Pancreas (tissue), 10 donors: Measurements from ENCODE around the gene CAPN13. TPM values are rescaled to one million over a fixed set of nuclear protein-coding genes. Genes with fewer than 3 reads are reported as not detected.
A peak's percentile ranks its signal among the peaks of the same experiment; 100 is the strongest.

Experiments used
- ATAC-seq, 4 donors: fragments of 200-7000 bp; cut with Tn5 transposase; one replicate each; pipeline versions ENCODE4 v1.8.0 to v1.9.1; 2020; ENCODE audit warnings: mild to moderate bottlenecking in 4 of 4, moderate library complexity in 4 of 4
- DNase-seq, 6 donors: peaks; one replicate each; pipeline ENCODE4 v3.0.0-alpha.2; 2020
- FAIRE-seq: peaks from 2 replicates; lab custom pipeline; 2012; peaks lifted over from hg19 to GRCh38; lab: Jason Lieb, UNC
- H3K27ac ChIP-seq, 4 donors: fragments of 200-600 bp; sonication (generic); 1 replicate in 3 of 4; 2 replicates in 1 of 4; pipeline versions ENCODE4 v1.5.0 to v1.8.0; 2020
- H3K27me3 ChIP-seq, 4 donors: fragments of 200-600 bp; one replicate each; pipeline ENCODE4 v1.8.0; 2021
- H3K36me3 ChIP-seq, 3 donors: fragments of 200-600 bp; sonication (generic) in 1 of 3; one replicate each; pipeline versions ENCODE4 v1.5.0 to v1.8.0; 2020 to 2021
- H3K4me1 ChIP-seq, 3 donors: fragments of 200-600 bp; one replicate each; pipeline ENCODE4 v1.8.0; 2021
- H3K4me3 ChIP-seq, 4 donors: fragments of 200-600 bp; sonication (generic) in 2 of 4; one replicate each; pipeline versions ENCODE4 v1.5.0 to v1.8.0; 2020 to 2021
- H3K9me3 ChIP-seq, 4 donors: fragments of 200-600 bp; one replicate each; pipeline ENCODE4 v1.8.0; 2021
- WGBS, 2 donors: extraction: QIAGEN DNeasy Blood & Tissue Kit; methylation state at CpG; one replicate each; pipeline ENCODE4 v1.1.7; 2013; 5-methylcytosine and 5-hydroxymethylcytosine counted together
- intact Hi-C, 3 donors: fragments of 100-400 bp; cut with DNase I; formaldehyde crosslinking; loops; one replicate each; pipeline versions ENCODE4 v1.11.1 to v1.14.2; 2022
- polyA plus RNA-seq, 2 donors: library from polyadenylated mRNA; stranded (reverse); fragments of 200-250 nt; gene quantifications; one replicate each; pipeline ENCODE4 v1.2.3, GENCODE V29; 2013
- total RNA-seq, 6 donors: library from RNA; stranded (reverse); fragmentation: NEBNext Ultra II Directional in 4 of 6; extraction: Animal tissue kit (Norgen Biotek cat#: 25700) in 4 of 6; gene quantifications; one replicate each; pipeline versions ENCODE4 v1.2.1 to v1.2.4, GENCODE V29; 2021 to 2023
- TF ChIP-seq, protein P1 (sequence below), 4 donors: fragments of 200-600 bp; sonication (generic) in 3 of 4; IDR thresholded peaks; one replicate each; pipeline versions ENCODE4 v1.5.0 to v1.8.0; 2021; ENCODE audit warnings: antibody characterized with exemption in 4 of 4
- donor health status: healthy with polysubstance abuse.
- donor health status: DM: no; HTN: no; CAD: no; lungs with moderate emphysema.
- donor health status: DM: no; HTN: no; CAD: no.
- donor health status: control.
- donor health status: control.
- donor health status: Bipolar disorder and iron deficiency.
- donor health status: DM: yes; HTN: yes; CAD: no.
- donor health status: DM: no; HTN: no; CAD: no.
- donor health status: DM: no; HTN: no; CAD: no.
- donor health status: DM: yes; HTN: yes; CAD: no.

CAPN13 gene
- total and polyA plus RNA-seq, 8 donors = 2.7 to 18.3 (median 6.5) TPM

DNA sequence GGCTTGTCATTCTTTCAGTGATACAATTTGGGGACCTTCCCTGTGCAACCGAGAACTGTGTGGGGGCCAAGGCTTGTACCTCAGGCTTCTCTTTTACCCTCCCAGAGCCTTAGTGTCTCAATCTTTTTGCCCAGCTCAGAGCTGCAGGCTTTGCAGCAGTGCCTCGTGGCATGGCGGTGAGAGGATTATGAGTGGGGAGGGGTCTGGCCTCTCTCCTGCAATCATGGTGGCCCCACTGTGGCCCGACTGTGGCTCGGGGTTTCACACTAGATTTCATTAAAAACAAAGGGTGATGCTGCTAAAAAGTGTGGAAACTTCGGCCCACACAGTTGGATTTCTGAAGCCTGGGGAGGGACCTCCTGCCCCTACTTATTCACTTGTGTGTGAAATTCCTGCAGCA, 75.5 kb downstream of the CAPN13 start:
- no peaks in the 10 kb centered on the region for H3K27me3 ChIP-seq
- no peaks in the 10 kb centered on the region for H3K9me3 ChIP-seq
- 57 to 73% methylated on average over 6 of the region's 6 CpGs for WGBS, 2 donors
- TF ChIP-seq, protein P1, sequence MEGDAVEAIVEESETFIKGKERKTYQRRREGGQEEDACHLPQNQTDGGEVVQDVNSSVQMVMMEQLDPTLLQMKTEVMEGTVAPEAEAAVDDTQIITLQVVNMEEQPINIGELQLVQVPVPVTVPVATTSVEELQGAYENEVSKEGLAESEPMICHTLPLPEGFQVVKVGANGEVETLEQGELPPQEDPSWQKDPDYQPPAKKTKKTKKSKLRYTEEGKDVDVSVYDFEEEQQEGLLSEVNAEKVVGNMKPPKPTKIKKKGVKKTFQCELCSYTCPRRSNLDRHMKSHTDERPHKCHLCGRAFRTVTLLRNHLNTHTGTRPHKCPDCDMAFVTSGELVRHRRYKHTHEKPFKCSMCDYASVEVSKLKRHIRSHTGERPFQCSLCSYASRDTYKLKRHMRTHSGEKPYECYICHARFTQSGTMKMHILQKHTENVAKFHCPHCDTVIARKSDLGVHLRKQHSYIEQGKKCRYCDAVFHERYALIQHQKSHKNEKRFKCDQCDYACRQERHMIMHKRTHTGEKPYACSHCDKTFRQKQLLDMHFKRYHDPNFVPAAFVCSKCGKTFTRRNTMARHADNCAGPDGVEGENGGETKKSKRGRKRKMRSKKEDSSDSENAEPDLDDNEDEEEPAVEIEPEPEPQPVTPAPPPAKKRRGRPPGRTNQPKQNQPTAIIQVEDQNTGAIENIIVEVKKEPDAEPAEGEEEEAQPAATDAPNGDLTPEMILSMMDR (IDR thresholded peaks at IDR 0.05) = no peak
- ATAC-seq (no peak), DNase-seq (peak in 1 of 6 donors; percentile 18), FAIRE-seq (no peak)
- no peaks in the 10 kb centered on the region for H3K36me3 ChIP-seq
- no peaks in the 10 kb centered on the region for H3K4me1 ChIP-seq
- no peak overlapping the region for H3K27ac ChIP-seq
- H3K4me3 ChIP-seq = no peak overlapping the region
- intact Hi-C loops = no loop called here

DNA sequence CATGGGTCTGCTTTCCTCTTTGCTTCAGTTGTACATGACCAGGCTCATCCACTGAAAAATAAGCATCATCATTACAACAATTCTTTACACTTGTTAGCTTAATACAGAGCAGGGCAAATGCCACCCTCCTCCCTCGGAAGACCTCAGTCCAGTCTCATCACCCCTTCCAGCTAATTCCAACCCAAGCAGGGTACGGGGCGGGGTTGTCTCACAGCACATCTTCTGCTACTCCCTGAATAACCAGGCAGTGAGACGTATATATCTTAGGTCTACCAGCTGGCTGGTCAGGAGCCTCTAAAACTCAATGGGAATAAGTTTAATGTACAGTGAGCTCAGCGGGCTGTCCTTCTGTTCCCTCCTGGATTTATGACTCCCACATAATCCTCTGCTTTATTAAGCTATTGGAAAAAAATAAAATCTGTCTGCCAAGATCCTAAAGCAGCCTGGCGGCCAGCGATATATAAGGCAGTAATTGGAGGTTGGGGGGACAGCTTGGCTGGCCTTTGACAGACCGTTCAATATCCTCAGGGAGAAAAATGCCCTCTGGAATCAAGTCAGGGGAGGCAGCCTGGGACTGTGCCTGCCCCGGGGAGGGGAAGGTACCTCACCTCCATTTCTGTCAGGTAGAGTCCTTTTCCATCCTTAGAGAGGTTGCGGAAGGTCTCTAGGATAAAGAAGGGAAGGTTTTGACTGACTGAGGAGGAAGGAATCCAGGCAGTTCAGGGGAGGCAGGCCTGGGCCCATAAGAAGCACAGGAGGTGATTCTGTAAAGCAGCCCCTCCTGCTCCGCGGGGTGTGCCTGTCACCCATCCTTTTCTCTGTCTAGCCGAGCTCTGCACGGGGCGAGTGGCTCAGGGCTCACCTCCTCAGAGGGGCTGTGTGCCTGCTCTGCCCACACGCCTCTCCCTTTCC, 76.3 kb downstream of the CAPN13 start:
- ATAC-seq (no peak), DNase-seq (peak in 1 of 6 donors; percentile 30), FAIRE-seq (no peak)
- Histone ChIP-seq H3K27ac (no peak overlapping the region), H3K27me3 (no peaks in the 10 kb centered on the region), H3K4me3 (no peak overlapping the region), H3K36me3 (no peaks in the 10 kb centered on the region), H3K4me1 (no peaks in the 10 kb centered on the region), H3K9me3 (no peaks in the 10 kb centered on the region)
- TF ChIP-seq, protein P1 (IDR thresholded peaks at IDR 0.05) = no peak
- WGBS, 2 donors = 79 to 85% methylated on average over 16 of the region's 16 CpGs
- intact Hi-C loops = no loop called here

DNA sequence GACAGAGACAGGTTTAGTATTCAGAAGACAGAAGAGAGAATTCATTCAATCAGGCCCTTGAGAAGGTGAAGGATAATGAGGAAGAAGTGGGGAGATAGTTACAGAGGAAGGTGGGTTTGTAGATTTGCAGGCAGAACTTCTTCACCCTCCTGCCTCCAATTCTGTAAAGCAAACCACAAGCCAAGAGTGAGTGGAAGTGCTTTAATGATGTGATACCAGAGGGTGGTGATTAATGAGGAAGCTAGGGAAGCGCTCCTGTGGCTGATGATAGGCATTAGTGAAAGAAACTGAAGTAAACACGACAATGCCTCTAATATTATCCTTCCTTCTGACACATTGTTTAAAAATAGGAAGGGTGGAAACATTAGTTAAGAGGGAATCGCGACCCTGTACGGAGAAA, 78.2 kb downstream of the CAPN13 start:
- Histone ChIP-seq H3K27me3 (no peaks in the 10 kb centered on the region), H3K27ac (no peak overlapping the region), H3K4me1 (no peaks in the 10 kb centered on the region), H3K9me3 (no peaks in the 10 kb centered on the region), H3K36me3 (no peaks in the 10 kb centered on the region), H3K4me3 (no peak overlapping the region)
- ATAC-seq = no peak
- TF ChIP-seq, protein P1 (IDR thresholded peaks at IDR 0.05) = no peak
- WGBS, 2 donors = 72 to 83% methylated on average over 5 of the region's 5 CpGs
- DNase-seq = no peak
- no peak for FAIRE-seq
- intact Hi-C loops = no loop called here

DNA sequence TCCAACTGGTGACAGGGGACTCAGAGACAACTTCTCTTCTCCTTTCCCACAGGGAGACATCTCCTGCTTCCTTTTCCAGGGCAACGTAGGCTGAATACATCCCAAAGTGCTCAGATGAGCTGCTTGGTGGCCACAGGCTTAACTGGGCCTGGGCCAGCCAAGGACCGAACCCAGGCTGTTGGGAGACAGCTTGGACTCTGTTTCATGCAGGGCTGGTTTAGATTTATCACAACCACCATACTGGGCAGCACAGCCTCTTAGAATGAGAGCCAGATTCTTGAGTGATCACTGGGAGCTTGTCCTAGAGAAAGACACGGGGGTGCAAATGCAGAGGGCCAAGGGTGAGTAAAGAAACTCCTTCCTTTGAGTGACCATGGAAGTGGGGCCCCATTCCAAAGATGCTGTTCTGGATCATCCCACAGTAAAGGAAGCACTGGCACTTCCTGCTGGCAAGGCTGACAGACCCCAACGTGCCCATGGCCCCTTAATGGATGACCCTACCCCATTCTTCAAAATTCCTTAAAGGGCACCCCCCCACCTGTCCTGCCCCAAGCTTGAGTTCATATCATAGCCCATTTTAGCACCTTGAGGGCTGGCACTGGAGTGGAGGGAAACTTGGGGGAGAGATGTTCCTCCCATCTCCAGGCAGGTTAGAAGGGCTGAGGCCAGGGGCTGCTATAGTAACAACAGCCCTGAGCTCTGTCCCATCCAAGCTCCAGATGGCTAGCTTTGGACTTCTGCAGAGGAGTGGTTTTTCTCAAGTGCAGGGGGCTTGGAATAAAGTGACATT, 84.1 kb downstream of the CAPN13 start:
- H3K9me3 ChIP-seq = no peaks in the 10 kb centered on the region
- H3K4me1 ChIP-seq = no peaks in the 10 kb centered on the region
- 72 to 80% methylated on average over 4 of the region's 4 CpGs for WGBS, 2 donors
- no peaks in the 10 kb centered on the region for H3K36me3 ChIP-seq
- TF ChIP-seq, protein P1 (IDR thresholded peaks at IDR 0.05) = no peak
- H3K27ac ChIP-seq = no peak overlapping the region
- H3K4me3 ChIP-seq = no peak overlapping the region
- DNase-seq (peak in 1 of 6 donors; percentile 20), ATAC-seq (no peak), FAIRE-seq (no peak)
- H3K27me3 ChIP-seq = no peaks in the 10 kb centered on the region
- intact Hi-C loops = loop anchor here in 1 of 3 donors (5.0 kb wide), 2 partner anchors 134 to 449 kb away; no protein-coding TSS in a partner anchor
